Activated T-helper 1 cell treated with anti-CD3 and anti-CD28 coated beads, Interleukin-2, amount 50 U/mL, for 16 hours (primary cell): ENCODE measurements around the gene NEU4.
"Not testable (repeated sequence)": the region's sequence is repeated elsewhere in the genome, so short reads cannot be mapped to it uniquely, and the experiment has no call there.

Experiments
- DNase-seq, 2 donors: peaks; one replicate each; pipeline ENCODE4 v3.0.0-alpha.2; 2020; ENCODE audit warnings: low read depth in 1 of 2, low spot score in 1 of 2

The NEU4 gene

DNA sequence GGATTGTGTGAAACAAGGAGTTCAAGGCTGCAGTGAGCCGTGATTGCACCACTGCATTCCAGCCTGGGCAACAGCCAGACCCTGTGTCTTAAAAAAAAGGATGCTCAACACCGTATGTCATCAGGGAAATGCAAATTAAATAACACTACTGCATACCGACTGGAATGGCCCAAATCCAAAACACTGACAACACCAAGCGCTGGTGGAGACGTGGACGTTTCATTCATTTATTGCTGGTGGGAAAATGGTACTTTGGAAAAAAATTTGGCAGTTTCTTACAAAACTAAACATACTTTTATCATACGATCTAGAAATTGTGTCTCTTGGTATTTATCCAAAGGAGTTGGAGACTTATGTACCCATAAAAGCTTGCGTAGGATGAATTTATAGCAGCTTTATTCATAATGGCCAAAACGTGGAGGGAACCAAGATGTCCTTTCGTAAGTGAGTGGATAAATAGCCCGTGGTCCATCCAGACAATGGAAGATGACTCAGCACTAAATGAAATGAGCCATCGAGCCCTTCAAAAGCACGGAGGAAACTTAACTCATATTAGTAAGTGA is 24.2 kb downstream of the NEU4 start:
- DNase-seq, result no peak

DNA sequence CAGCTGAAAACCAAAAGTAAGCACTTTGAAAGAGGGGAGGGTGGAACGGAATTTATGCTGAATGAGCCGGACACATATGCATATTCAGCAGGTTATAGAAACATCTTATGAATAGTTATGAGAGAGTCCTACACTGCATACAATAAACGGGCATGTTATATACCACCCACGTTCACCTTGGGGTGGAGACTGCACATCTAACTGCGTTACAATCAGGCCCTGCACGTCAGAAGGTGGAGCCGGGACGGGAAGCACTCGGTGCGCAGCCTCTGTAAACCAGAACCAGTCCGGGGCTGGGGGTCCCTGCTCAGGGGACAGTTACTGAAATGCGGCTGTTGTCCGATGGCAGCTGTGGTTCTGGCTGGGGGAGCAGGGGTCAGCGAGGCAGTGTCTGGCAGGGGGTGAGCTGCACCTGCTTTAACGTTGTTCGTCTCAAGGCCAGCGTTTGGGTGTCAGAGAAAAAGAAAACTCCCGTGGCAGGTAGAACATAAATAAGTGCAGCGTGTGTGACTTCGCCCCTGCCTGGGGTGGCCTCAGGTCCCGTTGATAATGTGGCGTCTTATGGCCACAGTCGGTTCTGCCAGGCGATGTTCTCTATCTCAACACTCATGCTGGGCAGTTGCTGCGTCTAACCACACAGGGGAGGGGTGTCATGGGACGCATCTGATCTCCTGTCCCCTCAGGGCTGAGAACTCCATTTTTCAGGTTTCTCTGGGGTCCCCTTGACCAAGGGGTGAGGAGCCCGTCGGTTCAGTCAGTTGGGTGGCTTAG is 24.9 kb downstream of the NEU4 start:
- DNase-seq, result not testable (repeated sequence)

DNA sequence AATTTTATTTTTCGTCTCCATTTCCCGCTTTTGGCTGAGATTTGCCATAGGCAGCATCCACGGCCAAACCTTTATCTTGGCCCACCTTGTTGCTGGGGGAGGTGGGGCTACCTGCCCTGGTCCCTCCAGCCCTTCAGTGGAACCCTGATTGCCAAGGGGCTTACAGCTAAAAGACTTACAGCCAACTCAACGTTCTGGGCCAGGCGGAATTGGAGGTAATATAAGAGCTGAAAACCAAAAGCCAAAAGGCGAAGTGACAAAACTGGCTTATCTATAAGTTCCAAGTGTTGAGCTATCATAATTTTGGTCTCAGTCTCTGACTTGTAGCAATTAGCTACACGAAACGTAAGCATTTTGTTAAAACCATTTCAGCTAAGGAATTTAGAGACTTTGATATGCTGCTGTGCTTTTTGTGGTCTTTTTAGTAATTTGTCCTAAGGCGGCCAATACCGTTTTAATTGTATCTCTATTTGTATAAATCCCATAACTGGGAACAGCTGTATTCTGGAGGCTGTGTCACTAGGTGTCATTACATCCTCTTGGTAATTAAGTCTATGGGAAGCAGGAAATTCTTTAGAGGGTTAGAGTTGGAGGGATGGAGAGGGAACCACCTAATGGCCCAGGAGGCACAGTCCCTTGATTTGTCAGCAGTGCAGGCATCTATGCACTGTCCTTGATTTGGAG is 25.7 kb downstream of the NEU4 start:
- DNase-seq, result no peak

DNA sequence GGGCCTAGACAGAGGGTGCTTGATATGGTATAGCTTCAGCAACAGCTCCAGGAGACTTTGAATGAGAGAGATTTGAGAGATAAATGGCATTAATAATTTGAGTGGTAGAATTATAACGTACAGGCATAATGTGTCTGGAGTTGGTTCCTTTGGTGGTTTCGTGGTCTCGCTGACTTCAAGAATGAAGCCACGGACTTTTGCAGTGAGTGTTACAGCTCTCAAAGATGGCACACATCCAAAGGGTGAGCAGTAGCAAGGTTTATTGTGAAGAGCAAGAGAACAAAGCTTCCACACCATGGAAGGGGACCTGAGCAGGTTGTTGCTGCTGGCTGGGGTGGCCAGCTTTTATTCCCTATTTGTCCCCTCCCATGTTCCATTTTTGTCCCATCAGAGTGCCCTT is 26.6 kb downstream of the NEU4 start:
- no peak for DNase-seq

DNA sequence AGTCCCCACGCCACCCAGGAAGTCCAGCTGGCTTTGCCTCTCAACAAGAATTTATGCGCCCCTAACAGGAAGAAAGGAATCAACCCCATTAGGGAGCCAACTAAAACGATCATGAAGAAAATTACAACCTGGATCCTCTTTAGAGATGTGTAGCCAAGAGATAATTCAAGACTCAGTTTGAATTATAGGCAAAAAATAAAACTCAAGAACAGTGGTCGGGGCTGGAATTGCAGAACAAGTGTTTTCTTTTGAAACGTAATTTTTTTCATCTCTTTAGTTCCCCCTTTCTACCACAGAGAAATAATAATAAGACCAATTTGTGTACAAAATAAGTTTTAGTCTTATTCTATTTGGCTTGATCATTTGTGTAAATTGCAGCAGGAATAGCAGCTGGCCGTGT is 27.3 kb downstream of the NEU4 start:
- no peak for DNase-seq

DNA sequence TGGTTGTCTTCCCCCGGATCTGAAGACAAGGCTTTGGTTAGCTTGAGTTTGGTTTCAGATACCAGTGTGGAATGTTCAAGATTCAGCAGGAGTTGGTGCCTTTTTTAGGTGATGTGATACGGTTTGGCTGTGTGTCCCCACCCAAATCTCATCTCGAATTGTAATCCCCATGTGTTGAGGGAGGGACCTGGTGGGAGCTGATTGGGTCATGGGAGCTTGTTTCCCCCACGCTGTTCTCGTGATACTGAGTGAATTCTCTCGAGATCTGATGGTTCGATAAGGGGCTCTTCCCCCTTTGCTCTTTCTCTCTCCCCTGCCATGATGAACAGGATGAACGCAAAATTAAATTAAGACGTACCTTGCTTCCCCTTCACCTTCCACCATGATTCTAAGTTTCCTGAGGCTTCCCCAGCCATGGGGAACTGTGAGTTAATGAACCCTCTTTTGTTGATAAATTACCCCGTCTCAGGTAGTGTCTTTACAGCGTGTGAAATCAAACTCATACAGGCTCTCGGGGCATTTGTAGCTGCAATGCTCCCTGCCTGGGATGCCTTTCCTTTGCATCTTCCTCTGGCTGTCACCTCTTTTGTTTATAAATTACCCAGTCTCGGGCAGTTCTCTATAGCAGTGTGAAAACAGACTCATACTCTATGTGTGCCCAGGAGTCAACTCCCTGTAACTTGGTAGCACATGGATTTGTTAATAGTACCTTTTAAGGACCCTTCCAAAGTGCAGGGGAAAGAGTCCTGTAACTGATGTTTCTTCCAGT is 28.4 kb downstream of the NEU4 start:
- DNase-seq, result no peak

DNA sequence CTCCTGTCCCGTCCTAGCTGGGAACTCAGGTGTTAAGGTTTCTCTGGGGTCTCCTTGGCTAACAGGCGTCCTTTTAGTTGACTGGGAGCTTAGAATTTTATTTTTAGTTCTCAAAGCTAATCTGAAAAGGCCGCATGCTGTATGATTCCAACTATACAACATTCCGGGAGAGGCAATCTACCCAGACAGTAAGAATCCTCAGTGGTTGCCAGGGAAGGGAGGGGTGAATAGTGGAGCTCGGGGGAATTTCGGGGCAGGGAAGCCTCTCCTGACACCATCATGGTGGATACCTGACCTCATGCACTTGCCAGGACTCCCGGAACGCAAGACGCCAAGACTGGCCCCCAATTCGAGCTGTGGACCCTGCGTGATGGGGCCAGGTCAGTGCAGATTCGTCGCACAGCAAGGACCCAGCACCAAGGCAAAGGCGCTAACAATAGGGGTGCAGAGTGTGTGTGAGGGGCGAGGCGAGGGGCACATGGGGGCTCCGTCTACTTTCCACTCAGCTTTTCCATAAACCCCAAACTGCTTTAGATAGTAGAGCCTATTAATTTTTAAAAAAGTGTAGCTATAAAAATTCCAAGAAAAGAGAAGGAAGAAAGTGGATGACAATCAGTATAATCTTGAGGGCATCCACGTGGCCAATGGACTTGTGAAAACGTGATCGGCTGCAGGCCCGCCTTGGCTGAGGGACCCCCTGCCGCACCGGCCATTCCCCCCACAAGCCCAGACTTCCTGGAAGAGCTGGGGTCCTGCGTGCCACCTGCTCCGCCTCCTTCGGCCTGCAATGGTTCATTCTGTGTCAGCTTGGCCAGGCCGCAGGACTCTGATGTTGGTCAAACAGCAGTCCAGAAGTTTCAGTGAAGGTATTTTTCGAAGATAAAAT is 32.4 kb downstream of the NEU4 start:
- DNase-seq, result no peak

DNA sequence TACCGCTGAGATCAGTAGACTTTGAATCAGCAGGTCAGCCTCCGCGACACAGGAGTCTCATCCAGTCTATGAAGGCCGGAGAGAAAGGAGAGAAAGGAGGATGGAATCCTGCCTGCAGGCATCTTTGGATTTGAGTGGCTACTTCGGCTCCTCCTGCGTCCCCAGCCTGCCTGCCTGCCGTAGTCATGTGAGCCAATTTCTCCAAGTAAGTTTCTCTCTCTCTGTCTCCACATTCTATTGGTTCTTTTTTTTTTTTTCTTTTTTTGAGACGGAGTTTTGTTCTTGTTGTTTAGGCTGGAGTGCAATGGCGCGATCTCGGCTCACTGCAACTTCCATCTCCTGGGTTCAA is 33.0 kb downstream of the NEU4 start:
- DNase-seq, result no peak

DNA sequence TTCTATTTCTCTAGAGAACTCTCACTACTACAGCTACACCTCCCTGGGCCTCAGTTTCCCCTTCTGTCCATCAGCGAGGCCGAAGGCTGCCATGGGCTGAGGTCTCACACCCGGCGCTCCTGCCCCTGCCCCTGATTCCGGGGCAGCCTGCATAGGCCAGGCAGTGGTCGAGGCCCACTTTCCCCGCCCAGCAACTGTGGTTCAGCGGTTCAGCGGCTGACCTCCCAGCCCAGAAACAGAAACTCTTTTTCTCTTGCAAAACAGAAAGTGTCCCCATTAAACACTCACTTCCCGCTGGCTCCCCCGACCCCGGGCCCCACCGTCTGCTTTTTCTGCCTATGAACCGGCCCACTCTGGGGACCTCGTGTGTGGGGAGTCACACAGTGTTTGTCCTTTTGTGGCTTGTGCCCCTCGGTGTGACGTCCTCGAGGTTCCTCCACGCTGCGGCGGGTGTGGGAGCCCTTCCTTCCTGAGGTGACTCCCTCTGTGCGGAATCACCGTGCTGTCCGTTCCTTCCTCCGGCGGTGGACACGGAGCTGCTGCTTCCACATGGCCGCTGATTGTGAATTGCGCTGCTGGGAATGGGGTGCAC is 33.7 kb downstream of the NEU4 start:
- DNase-seq, result no peak

DNA sequence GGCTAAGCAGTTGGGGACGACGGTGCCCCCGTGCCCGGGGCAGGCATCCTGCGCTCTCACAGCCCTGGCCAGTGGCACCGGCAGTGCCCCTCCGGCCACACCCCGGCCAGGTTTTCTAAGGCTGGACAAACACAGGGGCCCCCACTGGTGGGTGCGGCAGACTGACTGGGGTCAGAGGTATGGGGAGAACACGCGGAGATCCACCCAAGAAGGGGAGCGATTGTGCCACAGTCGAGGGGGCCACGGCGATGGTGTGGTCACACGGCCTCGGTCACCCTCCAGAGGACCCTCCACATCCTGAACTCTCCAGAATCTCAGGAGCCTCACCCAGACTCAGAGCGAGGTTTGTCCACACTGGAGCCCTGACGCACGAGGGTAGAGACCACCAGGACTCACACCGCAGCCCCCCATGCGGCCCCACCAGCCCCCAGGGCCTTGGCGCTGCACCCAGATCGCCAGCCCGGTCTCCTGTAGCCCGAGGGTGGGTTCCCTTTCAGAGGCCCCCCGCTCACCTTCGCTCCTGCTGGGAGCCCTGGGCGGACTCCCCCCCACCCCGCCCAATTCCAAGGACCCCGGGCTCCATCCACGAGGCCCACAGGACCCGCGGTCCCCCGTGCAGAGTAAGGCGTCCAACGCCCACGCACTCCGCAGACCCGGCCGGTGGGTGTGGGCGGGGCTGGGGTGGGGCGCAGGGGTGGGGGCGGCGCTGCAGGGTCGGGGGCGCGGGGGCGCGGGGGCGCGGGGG is 34.5 kb downstream of the NEU4 start:
- no peak for DNase-seq

DNA sequence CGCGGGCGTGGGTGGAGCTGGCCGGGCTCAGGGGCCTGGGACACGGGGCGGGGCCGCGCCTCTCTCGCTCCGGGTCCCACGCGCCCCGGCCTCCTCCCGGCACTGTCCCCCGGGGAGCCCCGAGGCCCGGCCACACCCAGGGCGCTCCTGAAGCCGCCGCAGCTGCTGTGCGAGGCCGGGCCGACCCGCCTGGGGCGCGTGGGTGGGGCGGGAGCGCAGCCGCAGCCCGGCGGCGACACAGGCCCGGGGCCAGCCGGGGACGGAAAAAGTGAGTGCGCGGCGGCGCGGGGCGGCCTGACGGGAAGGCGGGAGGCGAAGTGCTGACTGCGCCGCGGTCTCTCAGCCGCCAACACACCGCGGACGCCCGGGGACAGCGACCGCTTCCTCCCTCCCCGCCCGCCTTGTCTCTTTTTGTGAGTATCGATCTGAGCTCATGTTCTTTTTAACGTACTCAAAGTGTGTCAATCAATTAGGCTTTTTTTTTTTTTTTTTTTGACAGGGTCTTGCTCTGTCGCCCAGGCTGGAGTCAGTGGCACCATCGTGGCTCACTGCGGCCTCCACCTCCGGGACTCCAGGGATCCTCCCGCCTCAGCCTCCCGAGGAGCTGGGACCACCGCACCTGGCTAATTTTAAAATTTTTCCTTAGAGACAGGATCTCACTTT is 35.2 kb downstream of the NEU4 start:
- peak; percentile 35 to 73 for DNase-seq

DNA sequence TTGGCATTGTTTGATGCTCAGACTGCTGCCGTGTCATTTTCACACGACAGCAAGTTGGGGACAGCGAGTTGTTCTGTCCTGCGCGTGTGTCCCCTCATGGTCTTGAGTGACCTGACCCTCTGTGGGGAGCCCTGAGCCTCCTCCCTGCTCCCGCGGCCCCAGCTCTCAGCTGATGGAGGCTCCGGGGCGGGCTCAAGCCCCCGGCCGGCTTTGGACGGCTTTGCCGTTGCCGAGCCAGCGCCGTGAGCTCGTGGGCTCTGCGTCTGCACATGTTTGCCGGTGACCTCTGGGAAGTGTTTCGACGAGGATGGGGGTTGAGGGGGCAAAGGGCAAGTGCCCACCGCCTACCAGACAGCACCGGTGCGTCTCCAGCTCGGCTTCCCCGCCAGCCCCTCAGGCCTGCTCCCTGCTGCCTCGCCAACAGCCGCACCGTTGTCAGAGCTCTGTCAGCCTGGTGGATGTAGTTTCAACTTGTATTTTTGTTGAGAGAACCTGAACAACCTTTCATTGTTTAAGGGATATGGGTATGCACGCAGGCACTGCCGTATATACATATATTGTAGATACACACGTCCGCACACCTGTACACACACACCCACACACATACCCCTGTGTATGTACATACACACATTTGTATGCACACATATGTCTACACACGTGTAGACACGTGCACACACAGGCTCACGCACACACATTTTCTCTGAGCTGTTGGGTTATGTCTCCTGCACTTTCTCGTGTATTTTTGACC is 36.0 kb downstream of the NEU4 start:
- DNase-seq, result no peak

DNA sequence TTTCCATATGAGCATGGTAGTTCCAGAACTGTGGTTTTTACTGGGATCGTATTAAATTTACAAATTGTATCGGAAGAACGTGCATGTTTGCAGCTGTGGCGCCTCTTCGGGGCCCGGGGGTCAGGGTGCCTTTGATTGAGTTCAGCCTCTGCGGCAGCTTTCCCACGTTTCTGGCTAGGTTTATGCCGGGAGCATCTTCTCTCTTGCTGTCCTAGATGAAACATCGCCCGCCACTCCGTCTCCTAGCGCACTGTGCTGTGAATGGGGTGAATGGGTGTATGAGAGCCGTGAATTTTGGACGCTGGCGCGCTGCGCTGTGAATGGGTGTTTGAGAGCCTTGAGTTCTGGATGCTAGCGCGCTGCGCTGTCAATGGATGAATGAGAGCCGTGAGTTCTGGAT is 37.4 kb downstream of the NEU4 start:
- DNase-seq, result no peak

DNA sequence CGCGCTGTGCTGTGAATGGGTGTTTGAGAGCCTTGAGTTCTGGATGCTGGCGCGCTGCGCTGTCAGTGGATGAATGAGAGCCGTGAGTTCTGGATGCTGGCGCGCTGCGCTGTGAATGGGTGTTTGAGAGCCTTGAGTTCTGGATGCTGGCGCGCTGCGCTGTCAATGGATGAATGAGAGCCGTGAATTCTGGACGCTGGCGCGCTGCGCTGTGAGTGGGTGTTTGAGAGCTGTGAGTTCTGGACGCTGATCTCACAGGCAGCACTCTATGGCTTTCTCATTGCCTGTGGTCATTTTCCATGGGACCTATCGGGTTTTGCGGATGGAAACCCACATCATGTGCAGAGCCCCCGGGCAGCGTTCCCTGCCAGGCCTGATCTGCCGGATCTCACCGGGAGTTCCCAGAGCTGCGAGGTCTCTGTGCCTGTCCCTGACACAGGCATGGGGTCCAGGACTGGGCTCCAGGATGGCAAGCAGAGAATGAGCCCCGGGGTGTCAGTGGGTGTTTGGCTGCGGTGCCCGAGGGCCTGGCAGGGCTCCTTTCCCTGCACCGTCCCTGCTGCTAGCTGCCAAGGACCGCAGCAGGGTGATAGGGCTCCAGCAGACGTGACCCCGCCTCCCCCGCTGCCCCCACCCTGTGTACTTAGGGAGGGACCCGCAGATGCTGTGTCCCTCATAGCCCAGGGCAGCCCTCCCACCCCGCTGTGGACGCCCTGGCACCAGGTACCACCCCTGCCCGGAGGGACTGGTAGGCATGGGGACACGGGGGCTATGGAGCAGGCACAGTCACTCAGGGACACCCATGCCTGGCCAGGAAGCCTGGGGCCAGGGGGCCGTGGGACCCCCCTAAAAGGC is 40.0 kb downstream of the NEU4 start:
- DNase-seq, result no peak

DNA sequence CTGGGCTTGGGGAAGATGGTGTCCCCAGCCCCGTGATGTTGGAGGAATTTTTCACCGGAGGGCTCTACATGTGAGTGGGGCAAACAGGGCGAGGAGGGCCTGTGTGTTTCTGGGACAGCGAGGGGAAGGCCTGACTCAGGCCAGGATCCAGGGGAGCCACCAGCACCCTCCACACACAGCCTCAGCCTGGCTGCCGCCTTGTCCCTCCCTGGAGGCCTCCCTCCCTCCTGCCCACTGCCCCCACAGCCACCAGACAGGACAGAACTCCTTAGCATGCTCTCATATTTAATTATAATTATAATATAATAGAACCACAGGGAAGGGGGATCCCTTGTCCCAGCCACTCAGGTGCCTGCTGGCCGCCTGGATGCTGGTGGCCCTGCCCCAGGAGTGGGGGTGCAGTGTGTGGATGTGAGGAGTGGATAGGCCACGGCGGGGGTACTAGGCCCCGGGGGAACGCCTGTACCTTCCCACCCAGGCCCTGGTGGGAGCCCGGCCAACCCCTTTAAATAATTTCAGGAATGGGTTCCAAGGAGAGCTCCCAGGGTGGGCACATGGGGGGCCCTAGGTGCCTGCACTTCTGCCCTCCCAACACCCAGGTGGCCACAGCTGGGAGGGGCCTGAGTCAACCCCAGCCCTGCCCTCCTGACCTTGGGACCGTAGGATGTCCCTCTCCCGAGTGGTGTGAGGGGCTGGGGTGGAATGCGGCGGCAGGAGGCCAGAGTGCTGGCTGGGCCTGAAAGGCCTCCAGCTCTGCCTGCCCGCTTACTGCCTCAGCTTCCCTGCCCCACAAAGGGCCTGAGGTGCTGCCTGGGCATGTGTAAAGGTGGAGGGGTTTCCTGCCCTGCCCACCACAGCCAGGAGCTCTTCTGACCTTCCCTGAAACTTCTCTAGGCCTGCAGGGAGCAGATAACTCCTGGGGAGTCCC is 40.9 kb downstream of the NEU4 start:
- no peak for DNase-seq

DNA sequence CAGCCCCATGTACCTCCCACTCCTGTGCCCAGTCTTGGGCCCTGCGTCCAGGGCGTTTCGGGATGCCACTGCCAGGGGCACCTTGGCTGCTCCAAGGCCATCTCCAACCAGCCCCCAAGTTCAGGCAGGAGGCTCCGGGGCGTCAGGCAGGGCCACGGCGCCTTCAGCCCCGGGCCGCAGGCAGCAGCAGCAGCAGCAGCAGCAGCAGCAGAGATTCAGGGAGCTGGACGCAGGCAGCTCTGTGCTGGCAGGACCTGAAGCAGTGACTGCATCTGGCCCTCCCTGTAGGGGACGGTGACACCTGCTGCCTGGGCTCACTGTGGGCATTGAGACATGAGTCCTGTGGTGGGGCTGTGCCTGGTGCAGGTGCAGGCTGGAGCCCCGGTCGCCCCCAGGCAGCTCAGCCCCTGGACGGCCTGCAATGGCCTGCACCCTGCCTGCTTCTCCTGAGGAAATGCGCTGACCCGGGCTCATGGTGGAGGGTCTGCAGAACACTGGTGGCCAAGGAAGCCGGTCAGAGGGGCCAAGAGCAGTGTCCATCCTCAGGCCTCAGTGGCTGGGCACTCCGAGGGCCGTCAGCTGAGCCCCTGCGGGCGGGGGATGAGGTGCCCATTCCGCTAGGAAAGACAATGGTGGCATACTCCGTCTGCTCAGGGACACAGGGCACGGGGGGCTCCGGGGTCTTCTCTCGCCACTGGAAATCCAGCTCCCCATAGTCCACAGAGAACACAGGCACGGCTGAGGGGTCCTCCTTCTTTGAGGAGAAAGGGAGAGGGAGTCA is 41.7 kb downstream of the NEU4 start:
- no peak for DNase-seq
